Activated B cell treated with CpG ODN at 0.5 μM for 24 hours (primary cell): Measurements from ENCODE around the gene DNAJC21. TPM values are rescaled to one million over a fixed set of nuclear protein-coding genes. Genes with fewer than 3 reads are reported as not detected.
"Not testable (repeated sequence)": the region's sequence is repeated elsewhere in the genome, so short reads cannot be mapped to it uniquely, and the experiment has no call there.

Source experiments
- ATAC-seq: fragments of 200-7000 bp; cut with Tn5 transposase; one replicate; pipeline ENCODE4 v1.10.0; 2021; ENCODE audit warnings: low read depth, mild to moderate bottlenecking, moderate library complexity
- CTCF ChIA-PET: fragments of 350-600 bp; sonication (Branson Sonifier 250); formaldehyde crosslinking; loops from one replicate; lab custom pipeline; 2021; ENCODE audit warnings: antibody characterized with exemption; lab: Charles Lee
- POLR2A ChIA-PET: fragments of 350-600 bp; sonication (Branson Sonifier 250); formaldehyde crosslinking; loops from one replicate; lab custom pipeline; 2021; ENCODE audit warnings: antibody characterized with exemption; lab: Charles Lee
- DNase-seq: peaks from one replicate; pipeline ENCODE4 v3.0.0; 2022
- H3K27ac Mint-ChIP-seq: one replicate; pipeline ENCODE4 v1.8.0; 2020; ENCODE audit warnings: mixed read lengths
- H3K27me3 Mint-ChIP-seq: one replicate; pipeline ENCODE4 v1.8.0; 2021; ENCODE audit warnings: mixed read lengths
- H3K36me3 Mint-ChIP-seq: one replicate; pipeline ENCODE4 v1.8.0; 2021; ENCODE audit warnings: low read depth, mixed read lengths
- H3K4me1 Mint-ChIP-seq: one replicate; pipeline ENCODE4 v1.8.0; 2021; ENCODE audit warnings: mixed read lengths
- H3K4me3 Mint-ChIP-seq: one replicate; pipeline ENCODE4 v1.8.0; 2020; ENCODE audit warnings: mild to moderate bottlenecking, mixed read lengths
- H3K9me3 Mint-ChIP-seq: one replicate; pipeline ENCODE4 v1.8.0; 2020; ENCODE audit warnings: mixed read lengths
- intact Hi-C: fragments of 100-400 bp; cut with micrococcal nuclease; formaldehyde crosslinking; loops from one replicate; pipeline ENCODE4 v1.15.1; 2024
- total RNA-seq: library from RNA; stranded (reverse); gene quantifications from 2 replicates; pipeline ENCODE4 v1.2.3, GENCODE V29; 2022
- TF ChIP-seq, protein P1 (sequence below): fragments of 200-600 bp; IDR thresholded peaks from one replicate; pipeline ENCODE4 v1.8.0; 2022; ENCODE audit warnings: antibody characterized with exemption, mild to moderate bottlenecking

The DNAJC21 gene
- total RNA-seq, 1 donor from 2014 or later, result 44.0 TPM

DNA sequence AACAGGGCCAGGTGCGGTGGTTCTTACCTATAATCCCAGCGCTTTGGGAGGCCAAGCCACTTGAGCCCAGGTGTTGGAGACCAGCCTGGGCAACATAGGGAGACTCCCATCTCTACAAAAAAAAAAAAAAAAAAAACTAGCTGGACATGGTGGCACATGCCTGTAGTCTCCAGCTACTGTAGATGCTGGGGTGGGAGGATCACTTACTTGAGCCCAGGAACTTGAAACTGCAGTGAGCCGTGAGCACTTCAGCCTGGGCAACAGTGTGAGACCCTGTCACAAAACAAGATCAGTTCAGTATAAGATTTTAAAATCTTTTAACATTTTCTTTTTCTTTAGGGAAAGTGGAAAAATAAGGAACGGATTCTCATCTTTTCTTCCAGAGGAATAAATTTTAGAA lies 11.3 kb upstream of the DNAJC21 start:
- ATAC-seq (no peak), DNase-seq (no peak)
- Mint-ChIP-seq H3K4me1 (peaks cover 34% of the 10 kb centered on the region), H3K36me3 (peaks cover 38% of the 10 kb centered on the region), H3K4me3 (no peak overlapping the region), H3K27me3 (no peaks in the 10 kb centered on the region), H3K27ac (peak overlapping the region; percentile 19), H3K9me3 (no peaks in the 10 kb centered on the region)
- intact Hi-C loops, result loop anchor here (10.0 kb wide), 1 partner anchor 673 kb away; no protein-coding TSS in a partner anchor
- ChIA-PET POLR2A (interaction anchor here (1.8 to 4.0 kb wide), 2 partner anchors 11 to 79 kb away, joined by 9 to 125 read pairs; partner anchors contain the start of genes DNAJC21 and TTC23L), CTCF (no interaction called here)
- TF ChIP-seq, protein P1, sequence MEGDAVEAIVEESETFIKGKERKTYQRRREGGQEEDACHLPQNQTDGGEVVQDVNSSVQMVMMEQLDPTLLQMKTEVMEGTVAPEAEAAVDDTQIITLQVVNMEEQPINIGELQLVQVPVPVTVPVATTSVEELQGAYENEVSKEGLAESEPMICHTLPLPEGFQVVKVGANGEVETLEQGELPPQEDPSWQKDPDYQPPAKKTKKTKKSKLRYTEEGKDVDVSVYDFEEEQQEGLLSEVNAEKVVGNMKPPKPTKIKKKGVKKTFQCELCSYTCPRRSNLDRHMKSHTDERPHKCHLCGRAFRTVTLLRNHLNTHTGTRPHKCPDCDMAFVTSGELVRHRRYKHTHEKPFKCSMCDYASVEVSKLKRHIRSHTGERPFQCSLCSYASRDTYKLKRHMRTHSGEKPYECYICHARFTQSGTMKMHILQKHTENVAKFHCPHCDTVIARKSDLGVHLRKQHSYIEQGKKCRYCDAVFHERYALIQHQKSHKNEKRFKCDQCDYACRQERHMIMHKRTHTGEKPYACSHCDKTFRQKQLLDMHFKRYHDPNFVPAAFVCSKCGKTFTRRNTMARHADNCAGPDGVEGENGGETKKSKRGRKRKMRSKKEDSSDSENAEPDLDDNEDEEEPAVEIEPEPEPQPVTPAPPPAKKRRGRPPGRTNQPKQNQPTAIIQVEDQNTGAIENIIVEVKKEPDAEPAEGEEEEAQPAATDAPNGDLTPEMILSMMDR, result no peak

DNA sequence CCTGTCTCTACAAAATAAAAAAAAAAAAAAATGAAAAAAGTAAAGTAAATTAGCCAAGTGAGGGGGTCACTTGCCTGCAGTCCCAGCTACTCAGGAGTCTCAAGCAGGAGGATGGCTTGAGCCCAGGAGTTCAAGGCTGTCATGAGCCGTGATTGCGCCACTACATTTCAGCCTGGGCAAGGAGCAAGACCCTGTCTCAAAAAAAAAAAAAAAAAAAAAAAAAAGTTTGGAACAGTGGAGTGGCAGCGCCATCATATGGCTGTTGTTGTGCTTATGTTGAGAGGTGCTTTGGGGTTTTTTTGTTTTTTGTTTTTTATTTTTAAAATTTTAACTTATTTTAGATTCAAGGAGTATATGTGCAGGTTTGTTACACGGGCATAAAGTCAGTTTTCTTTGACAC lies 10.3 kb upstream of the DNAJC21 start:
- Mint-ChIP-seq H3K9me3 (no peaks in the 10 kb centered on the region), H3K27ac (no peak overlapping the region), H3K36me3 (peaks cover 48% of the 10 kb centered on the region), H3K4me3 (no peak overlapping the region), H3K27me3 (no peaks in the 10 kb centered on the region), H3K4me1 (peaks cover 33% of the 10 kb centered on the region)
- DNase-seq (no peak), ATAC-seq (no peak)
- TF ChIP-seq, protein P1, result no peak
- POLR2A ChIA-PET, result interaction anchor here (0.6 to 1.4 kb wide), 3 partner anchors 10 to 427 kb away, joined by 3 to 7 read pairs (median 3); partner anchors contain the start of gene DNAJC21
- intact Hi-C loops, result loop anchor here (10.0 kb wide), 1 partner anchor 674 kb away; no protein-coding TSS in a partner anchor
- CTCF ChIA-PET, result no interaction called here

DNA sequence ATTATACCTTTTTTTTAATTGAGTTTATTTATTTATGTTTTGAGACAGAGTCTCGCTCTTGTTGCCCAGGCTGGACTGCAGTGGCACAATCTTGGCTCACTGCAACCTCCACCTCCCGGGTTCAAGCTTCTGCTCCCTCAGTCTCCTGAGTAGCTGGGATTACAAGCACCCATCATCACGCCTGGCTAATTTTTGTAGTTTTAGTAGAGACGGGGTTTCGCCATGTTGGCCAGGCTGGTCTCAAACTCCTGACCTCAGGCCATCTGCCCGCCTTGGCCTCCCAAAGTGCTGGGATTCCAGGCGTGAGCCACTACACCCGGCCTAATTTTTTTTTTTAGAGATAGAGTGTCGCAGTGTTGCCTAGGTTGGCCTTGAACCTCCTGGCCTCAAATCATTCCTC lies 6.1 kb upstream of the DNAJC21 start:
- H3K4me3 Mint-ChIP-seq, ATAC-seq, H3K4me1 Mint-ChIP-seq, H3K27ac Mint-ChIP-seq, CTCF ChIA-PET, DNase-seq, H3K9me3 Mint-ChIP-seq, H3K27me3 Mint-ChIP-seq: not testable (repeated sequence)
- POLR2A ChIA-PET, result interaction anchor here (1.4 kb wide), 1 partner anchor 8 kb away, joined by 9 read pairs; the partner anchor contains the start of genes BRIX1 and RAD1
- intact Hi-C loops, result loop anchor here (10.0 kb wide), 2 partner anchors 392 to 1802 kb away; no protein-coding TSS in a partner anchor
- H3K36me3 Mint-ChIP-seq, result peaks cover 62% of the 10 kb centered on the region

DNA sequence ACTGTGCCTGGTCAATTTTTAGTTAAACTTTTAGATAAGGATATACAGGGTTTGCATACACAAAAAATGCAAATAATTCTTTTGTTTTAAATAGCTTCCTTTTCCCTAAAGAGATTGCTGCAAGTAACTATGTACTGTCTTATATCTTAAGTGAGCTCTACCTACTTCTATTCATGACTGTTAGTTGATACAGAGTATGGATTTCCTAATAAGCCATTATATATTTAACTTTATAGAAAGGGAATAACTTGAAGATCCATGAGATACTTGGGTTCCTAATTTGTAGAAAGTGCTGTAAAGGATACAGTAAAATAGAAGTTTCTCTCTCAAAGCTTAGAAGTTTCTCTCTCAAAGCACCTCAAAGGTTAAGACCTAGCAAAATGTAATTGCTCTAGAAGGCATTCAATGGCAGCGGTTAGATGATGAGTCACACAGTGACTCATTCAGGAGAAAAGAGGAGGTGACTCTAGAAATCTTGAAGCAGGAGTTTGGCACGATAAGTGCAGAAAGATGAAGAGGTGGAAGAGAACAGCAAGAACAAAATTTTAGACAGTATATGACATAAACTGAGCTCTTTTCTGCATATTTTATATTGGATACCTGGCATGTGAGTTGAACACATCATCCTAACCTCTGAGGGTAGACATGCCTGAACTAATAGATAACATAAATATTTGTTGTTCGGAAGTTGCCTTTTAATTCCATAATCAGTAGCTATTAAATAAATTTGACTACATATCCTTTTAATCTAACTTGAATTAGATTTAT lies 5.5 kb upstream of the DNAJC21 start:
- no peak for DNase-seq
- intact Hi-C loops, result loop anchor here (1.0 to 10.0 kb wide), 3 partner anchors 9 to 1801 kb away; partner anchors contain the start of genes BRIX1 and RAD1
- TF ChIP-seq, protein P1, result no peak
- ChIA-PET CTCF (no interaction called here), POLR2A (interaction anchor here (1.4 kb wide), 1 partner anchor 9 kb away, joined by 9 read pairs; the partner anchor contains the start of genes BRIX1 and RAD1)
- H3K9me3 Mint-ChIP-seq, result no peaks in the 10 kb centered on the region
- peaks cover 12% of the 10 kb centered on the region for H3K4me1 Mint-ChIP-seq
- no peak overlapping the region for H3K4me3 Mint-ChIP-seq
- H3K27me3 Mint-ChIP-seq, result no peaks in the 10 kb centered on the region
- peak; percentile 73 for ATAC-seq
- peak overlapping the region; percentile 4 for H3K27ac Mint-ChIP-seq
- H3K36me3 Mint-ChIP-seq, result peaks cover 59% of the 10 kb centered on the region

DNA sequence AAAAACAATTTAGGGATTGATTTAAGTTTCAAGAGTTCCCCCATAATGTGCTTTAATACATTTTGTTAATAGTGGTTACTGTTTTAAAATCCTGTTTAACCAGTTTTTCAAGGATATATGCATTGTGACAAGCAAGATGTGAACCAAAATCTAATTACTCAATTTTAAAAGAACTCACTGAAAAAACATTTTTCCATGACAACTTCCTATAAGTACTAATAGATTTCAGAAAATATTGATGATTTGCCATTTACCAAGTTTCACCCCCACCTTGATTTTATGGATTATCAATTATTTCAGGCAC lies 4.9 kb upstream of the DNAJC21 start:
- H3K27ac Mint-ChIP-seq, result no peak overlapping the region
- no peak overlapping the region for H3K4me3 Mint-ChIP-seq
- POLR2A ChIA-PET, result interaction anchor here (1.4 kb wide), 1 partner anchor 9 kb away, joined by 9 read pairs; the partner anchor contains the start of genes BRIX1 and RAD1
- no peaks in the 10 kb centered on the region for H3K27me3 Mint-ChIP-seq
- TF ChIP-seq, protein P1, result no peak
- intact Hi-C loops, result loop anchor here (1.0 to 10.0 kb wide), 3 partner anchors 9 to 1800 kb away; partner anchors contain the start of genes BRIX1 and RAD1
- H3K9me3 Mint-ChIP-seq, result no peaks in the 10 kb centered on the region
- DNase-seq, result no peak
- CTCF ChIA-PET, result no interaction called here
- ATAC-seq, result no peak
- H3K4me1 Mint-ChIP-seq, result peaks cover 16% of the 10 kb centered on the region
- peaks cover 61% of the 10 kb centered on the region for H3K36me3 Mint-ChIP-seq
